ENCODE data around the gene GRIK4.
"Not testable (repeated sequence)": the region's sequence is repeated elsewhere in the genome, so short reads cannot be mapped to it uniquely, and the experiment has no call there.

GRIK4 gene

DNA sequence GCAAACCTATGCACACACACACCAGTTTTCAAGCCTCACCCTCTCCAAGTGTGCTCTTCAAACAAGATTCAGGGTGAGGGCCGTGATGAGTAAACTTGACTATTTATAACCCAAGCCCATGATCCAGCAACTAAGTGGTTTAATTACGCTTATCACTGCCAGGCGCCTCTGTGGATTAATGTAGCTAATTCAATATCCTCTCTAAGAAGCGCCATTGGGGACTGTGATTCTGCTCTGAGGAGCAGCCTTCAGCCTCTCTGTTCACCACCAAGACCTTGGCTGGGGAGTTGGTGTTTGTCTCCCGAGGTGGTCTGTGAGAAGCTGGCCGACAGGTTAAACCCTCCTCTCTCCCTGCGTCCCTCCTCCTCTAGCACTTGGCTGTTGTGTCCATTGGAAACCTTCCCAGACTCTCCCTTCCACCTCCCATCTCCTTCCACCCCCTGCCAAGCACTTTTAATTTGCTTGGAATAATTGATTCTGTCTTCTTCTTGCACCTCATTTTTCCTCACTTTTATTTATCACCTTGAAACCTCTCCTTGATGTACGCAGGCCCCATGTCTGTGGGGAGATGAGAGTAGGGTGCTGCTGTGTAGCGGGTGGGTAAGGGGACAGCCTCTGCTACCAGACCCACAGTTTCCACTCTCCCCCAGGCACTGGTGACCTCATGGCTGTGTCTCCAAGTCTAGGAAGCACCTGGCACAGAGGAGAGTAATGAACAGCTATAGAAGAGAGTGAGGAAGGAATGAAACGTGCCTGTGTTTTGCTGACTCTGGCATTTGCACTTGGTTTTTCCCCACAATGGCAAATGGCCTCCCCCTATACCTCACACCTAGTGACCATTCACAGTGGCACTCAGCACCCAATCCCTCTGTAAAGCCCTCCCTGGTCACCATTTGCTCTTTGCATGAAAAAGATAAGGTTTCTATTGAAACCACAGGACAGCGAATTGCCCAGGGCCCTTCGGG is 236.6 kb downstream of the GRIK4 start:
- no peak for ATAC-seq
- DNase-seq: no peak

- DNase-seq (no peak), ATAC-seq (no peak)
Measured at GRCh38 chr11:120749395-120749794, 237.8 kb downstream of the GRIK4 start.

DNA sequence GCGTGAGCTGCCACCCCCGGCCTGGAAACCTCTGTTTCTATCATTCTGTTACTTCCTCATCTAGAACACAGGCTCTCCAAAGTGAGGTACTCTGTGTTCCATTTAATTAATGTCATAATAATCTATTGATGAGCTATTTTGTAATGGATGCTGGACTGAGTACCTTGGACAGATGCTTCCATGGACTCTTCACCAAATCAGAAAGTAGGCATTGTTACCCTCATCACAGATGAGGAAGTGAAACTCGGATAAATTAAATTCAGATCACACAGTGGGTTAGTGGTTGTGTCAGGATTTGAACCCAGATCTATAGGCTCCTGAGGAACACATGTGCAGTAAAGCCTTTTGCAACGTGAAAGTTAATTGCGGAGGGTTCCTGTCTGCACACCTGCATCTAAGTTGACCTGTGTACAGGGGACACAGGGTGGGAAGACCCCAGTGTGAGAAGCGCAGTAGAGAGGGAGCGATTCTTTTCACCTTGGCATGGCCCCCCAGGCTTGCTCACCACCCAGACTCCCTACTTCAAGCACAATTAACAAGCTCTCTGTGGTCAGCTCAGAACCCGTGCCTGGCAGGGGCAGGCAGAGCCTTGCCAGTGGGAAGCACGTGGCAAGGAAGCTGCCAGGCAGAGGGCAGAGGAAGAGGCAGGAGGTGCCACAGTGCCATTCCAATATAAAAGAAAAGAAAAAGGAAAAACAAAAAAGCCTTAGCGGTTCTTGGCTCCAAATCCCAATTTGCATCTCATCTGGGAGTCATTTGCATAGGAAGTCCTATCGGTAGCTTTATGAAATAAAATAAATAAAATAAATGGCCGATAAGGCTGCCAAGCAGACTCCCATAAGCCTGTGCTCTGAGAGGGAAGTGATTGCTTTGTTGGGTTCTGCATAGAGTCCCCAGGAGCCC is 239.3 kb downstream of the GRIK4 start:
- DNase-seq: no peak
- no peak for ATAC-seq

- ATAC-seq (no peak), DNase-seq (no peak)
Measured at GRCh38 chr11:120751550-120751949, 240.0 kb downstream of the GRIK4 start.

GRCh38 chr11:120752668-120753067 is 241.1 kb downstream of the GRIK4 start:
- ATAC-seq (no peak), DNase-seq (no peak)

DNA sequence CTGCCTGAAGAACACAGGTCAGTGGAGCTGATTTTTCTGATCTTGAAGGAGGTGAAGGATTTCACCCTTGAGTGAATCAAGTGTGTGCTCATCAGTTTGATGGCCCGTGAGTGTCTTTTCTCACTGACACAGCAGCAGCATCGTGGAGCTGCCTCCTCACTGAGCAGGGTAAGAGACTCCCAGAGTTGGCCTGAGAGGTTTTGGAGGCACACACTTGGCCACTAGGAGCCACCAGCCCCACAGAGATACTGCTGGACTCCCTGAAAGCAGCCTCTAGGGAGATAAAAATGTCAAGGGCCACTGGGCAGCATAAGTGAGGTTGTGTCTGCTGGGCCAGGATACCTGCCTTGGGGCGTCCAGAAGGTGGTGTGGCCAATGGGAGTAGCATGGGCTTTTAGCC is 245.4 kb downstream of the GRIK4 start:
- ATAC-seq (no peak), DNase-seq (no peak)

- DNase-seq (no peak), ATAC-seq (no peak)
Measured at GRCh38 chr11:120759046-120759445, 247.5 kb downstream of the GRIK4 start.

GRCh38 chr11:120765710-120766109 is 254.2 kb downstream of the GRIK4 start:
- DNase-seq, ATAC-seq: not testable (repeated sequence)

GRCh38 chr11:120766318-120766717 is 254.8 kb downstream of the GRIK4 start:
- no peak for ATAC-seq
- DNase-seq: no peak

DNA sequence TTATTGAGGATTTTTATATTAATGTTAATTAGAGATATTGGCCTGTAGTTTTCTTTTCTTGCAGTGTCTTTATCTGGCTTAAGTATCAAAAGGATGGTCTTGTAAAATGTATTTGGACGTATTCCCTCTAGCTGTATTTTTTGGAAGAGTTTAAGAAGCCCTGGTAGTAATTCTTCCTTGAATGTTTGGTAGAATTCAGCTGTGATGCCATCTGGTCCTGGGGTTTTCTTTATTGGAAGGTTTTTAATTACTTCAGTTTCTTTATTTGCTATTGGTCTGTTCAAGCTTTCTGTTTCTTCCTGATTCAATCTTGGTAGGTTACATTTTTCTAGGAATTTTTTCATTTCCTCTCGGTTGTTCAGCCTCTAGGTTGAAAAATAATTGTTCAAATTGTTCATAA is 257.4 kb downstream of the GRIK4 start:
- ATAC-seq (no peak), DNase-seq (no peak)

GRCh38 chr11:120769906-120770305 is 258.4 kb downstream of the GRIK4 start:
- DNase-seq: no peak
- ATAC-seq: no peak

GRCh38 chr11:120771551-120772060 is 260.1 kb downstream of the GRIK4 start:
- ATAC-seq (no peak), DNase-seq (no peak)

- ATAC-seq (no peak), DNase-seq (no peak)
Measured at GRCh38 chr11:120773501-120774031, 262.0 kb downstream of the GRIK4 start.

DNA sequence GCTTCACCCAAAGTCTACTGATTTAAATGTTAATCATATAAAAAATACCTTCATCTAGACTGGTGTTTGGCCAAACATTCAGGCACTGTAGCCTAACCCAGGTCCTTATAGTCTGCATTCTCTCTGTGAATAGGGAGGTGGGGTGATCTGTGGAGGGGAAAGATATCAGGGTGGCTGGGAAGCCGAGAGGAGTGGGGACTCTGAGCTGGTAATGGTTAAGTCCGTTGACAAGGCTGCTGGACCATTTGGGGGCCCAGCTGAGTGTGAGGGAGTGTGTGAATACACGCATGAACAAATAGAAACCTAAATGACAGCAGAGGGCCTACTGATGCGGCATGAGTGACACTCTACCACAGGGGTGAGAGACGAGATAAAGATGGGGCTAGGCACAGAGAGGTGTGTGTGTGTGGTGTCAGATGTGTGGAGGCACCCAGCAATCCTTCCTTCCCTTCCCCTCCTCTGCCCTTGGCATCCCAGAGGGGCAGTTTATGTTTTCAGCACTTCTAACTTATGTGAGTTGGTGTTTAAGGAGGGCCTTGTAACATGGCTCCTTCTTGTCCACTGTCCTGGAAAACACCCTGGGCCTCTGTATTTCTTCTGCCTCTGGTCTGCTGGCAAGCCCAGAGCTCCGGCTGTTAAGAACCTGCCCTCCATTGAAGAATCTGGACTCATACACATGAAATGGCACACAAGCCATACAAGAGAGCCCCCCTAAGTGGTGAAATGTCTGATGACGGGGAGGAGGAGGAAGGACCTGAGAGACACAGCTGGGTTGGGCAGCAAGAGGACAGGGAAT is 263.2 kb downstream of the GRIK4 start:
- ATAC-seq (no peak), DNase-seq (no peak)

DNA sequence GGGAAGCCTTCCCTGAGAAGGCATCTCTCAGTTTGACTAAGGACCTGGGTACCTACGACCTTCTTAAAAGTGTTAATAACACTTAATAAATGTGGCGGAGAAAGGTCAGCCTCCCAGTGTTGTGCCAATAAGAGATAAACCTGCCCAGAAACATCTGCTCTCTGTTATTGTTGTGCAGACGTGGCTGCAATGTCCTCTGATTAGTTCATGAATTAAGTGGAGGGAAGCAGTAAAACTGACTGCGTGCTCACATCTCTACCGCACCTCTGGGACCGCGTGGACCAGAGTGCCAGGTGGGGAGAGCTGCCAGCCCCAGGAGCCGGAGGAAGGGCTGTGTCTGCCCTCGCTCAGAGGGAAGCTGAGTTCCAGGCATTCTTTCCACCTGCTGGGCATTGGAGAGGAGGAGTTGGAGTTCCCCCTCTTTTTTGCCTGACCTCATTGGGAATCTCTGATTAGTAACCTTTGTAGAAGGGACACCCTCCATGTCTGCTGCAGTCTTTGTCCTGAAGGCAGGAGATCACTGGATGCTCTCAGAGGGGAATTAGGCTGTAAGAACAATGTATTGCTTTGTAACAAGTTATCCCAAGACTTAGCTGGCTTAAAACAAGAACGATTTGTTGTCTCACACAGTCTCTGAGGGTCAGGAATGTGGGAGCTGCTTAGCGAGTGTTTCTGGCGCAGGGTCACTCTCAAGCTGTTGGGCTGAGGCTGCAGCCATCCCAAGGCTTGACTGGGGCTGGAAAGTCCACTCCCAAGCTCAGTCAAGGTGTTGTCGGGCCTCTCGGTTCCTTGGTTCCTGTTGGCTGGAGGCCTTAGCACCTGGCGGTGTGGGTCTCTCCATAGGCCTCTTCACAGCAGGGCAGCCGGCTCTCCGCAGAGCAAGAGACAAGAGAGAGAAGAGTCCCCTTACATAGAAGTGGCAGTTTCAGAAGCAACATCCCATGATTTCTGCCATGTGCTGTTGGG is 264.7 kb downstream of the GRIK4 start:
- ATAC-seq: no peak
- DNase-seq: no peak

DNA sequence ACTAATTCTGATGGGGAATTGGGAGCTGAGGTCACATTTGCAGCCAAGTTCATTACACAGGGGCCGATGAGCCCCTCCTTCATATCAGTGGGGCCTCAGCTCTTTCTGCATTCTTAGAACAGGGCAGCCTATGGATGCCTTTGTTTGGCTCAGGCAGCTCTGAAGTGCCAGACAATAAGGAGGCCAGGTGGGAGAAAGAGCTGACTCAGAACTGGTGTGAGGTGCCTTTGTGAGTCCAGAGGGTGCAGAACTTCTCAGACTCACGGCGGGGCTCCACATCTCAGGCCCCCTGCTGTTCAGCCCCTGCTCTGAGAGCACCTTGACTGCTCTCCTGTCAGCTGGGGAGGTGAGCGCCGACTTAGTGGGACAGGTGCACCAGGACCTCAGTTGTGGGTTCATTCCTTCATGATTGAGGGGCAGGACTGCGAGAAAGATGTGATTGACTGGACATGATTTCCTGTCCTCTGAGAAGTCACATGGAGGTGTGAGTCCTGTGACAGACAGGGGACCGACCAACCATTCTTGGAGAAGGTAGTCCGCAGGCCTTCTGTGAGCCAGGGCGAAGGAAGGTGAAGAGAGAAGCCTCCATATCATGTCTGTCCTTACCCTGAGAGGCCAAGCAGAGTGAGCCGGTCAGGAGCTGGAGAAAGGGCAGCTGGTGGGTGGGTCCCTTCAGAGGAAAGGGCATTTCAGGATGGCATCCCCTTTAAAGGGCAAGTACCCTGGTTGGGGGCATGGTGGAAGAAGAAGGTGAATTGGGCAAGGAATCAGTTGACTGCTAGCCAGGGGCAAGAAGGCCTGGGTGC is 267.3 kb downstream of the GRIK4 start:
- ATAC-seq (no peak), DNase-seq (no peak)

GRCh38 chr11:120780239-120780638 is 268.7 kb downstream of the GRIK4 start:
- ATAC-seq: no peak
- no peak for DNase-seq

DNA sequence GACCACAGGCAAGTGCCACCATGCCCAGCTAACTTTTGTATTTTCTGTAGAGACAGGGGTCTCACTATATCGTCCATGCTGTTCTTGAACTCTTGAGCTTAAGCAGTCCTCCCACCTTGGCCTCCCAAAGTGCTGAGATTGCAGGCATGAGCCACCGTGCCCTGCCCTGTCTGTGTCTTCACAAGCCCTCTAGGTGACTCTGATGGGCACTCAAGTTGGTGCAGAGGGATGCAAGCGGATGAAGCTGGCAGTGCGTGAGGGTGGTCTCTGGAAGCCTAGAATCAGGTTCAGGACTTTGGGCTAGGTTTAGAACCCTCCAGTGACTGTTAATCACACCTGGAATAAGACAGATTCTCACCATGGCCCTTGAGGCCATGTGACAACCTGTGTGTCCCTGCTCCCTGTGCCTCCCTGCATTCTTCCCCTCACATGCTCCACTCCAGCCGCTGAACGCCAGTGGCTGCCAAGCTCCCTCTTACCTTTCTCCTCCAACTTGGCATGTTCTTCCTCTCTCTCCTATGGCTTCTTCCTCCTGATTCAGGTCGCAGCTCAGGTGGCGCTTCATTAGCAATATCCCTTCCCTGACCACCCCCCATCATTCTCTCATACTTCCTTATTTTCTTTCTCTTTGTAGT is 270.1 kb downstream of the GRIK4 start:
- ATAC-seq (no peak), DNase-seq (no peak)
